CD8-positive, alpha-beta memory T cell (primary cell): ENCODE results near the gene TXNL4B. TPM values are rescaled to one million over a fixed set of nuclear protein-coding genes. Genes with fewer than 3 reads are reported as not detected.

Experiments used
- CTCF ChIA-PET: fragments of 350-600 bp; sonication (Branson Sonifier 250); formaldehyde crosslinking; loops from one replicate; lab custom pipeline; 2021; ENCODE audit warnings: antibody characterized with exemption; lab: Charles Lee
- POLR2A ChIA-PET: fragments of 350-600 bp; sonication (Branson Sonifier 250); formaldehyde crosslinking; loops from one replicate; lab custom pipeline; 2021; ENCODE audit warnings: antibody characterized with exemption; lab: Charles Lee
- DNase-seq, 5 donors: peaks; one replicate each; pipeline versions ENCODE4 v3.0.0 to v3.0.0-alpha.2; 2020 to 2022; ENCODE audit warnings: mixed read lengths in 1 of 5
- H3K27ac ChIP-seq: one replicate; pipeline ENCODE4 v1.7.0; 2013; ENCODE audit warnings: low read depth, mild to moderate bottlenecking, low read length, moderate library complexity
- H3K27me3 ChIP-seq: 2 replicates; pipeline ENCODE4 v1.7.0; 2013; ENCODE audit warnings: low read length, mild to moderate bottlenecking; ENCODE audit not compliant: insufficient read depth, poor library complexity, severe bottlenecking
- H3K36me3 ChIP-seq: 2 replicates; pipeline ENCODE4 v1.7.0; 2013; ENCODE audit warnings: mild to moderate bottlenecking, low read length, moderate library complexity; ENCODE audit not compliant: insufficient read depth
- H3K4me1 ChIP-seq: 2 replicates; pipeline ENCODE4 v1.7.0; 2013; ENCODE audit warnings: mild to moderate bottlenecking, low read length, moderate library complexity; ENCODE audit not compliant: insufficient read depth
- H3K4me3 ChIP-seq: 2 replicates; pipeline ENCODE4 v1.7.0; 2013; ENCODE audit warnings: mild to moderate bottlenecking, low read length
- H3K9me3 ChIP-seq: 2 replicates; pipeline ENCODE4 v1.7.0; 2013; ENCODE audit warnings: mild to moderate bottlenecking, low read length
- H3K27ac Mint-ChIP-seq, 8 donors: one replicate each; pipeline ENCODE4 v1.8.0; 2020 to 2021; ENCODE audit warnings: mixed read lengths in 8 of 8, mild to moderate bottlenecking in 6 of 8, inconsistent platforms in 3 of 8, moderate library complexity in 3 of 8
- H3K27me3 Mint-ChIP-seq, 2 donors: one replicate each; pipeline ENCODE4 v1.8.0; 2020 to 2021; ENCODE audit warnings: mixed read lengths in 2 of 2, mild to moderate bottlenecking in 1 of 2, moderate library complexity in 1 of 2
- H3K36me3 Mint-ChIP-seq, 3 donors: one replicate each; pipeline ENCODE4 v1.8.0; 2020 to 2021; ENCODE audit warnings: mixed read lengths in 3 of 3, inconsistent platforms in 1 of 3, mild to moderate bottlenecking in 1 of 3
- H3K4me1 Mint-ChIP-seq, 3 donors: one replicate each; pipeline ENCODE4 v1.8.0; 2020 to 2021; ENCODE audit warnings: mixed read lengths in 3 of 3, inconsistent platforms in 1 of 3, mild to moderate bottlenecking in 1 of 3
- H3K4me3 Mint-ChIP-seq, 7 donors: one replicate each; pipeline ENCODE4 v1.8.0; 2020 to 2021; ENCODE audit warnings: mixed read lengths in 7 of 7, mild to moderate bottlenecking in 6 of 7, moderate library complexity in 4 of 7, inconsistent platforms in 2 of 7
- H3K9me3 Mint-ChIP-seq, 5 donors: one replicate each; pipeline ENCODE4 v1.8.0; 2020 to 2022; ENCODE audit warnings: mixed read lengths in 5 of 5, mild to moderate bottlenecking in 3 of 5, moderate library complexity in 2 of 5, inconsistent platforms in 1 of 5
- polyA plus RNA-seq: library from polyadenylated mRNA; unstranded; fragments of 300-500 nt; fragmentation: Illumina TruSeq; gene quantifications from one replicate; pipeline ENCODE4 v1.2.3, GENCODE V29; 2021
- total RNA-seq, 2 experiments: library from RNA; stranded (reverse); gene quantifications; one replicate each; pipeline ENCODE4 v1.2.3, GENCODE V29; 2021

TXNL4B gene
- total and polyA plus RNA-seq, 3 experiments from 2014 or later: 14.0 to 38.7 (median 37.9) TPM

DNA sequence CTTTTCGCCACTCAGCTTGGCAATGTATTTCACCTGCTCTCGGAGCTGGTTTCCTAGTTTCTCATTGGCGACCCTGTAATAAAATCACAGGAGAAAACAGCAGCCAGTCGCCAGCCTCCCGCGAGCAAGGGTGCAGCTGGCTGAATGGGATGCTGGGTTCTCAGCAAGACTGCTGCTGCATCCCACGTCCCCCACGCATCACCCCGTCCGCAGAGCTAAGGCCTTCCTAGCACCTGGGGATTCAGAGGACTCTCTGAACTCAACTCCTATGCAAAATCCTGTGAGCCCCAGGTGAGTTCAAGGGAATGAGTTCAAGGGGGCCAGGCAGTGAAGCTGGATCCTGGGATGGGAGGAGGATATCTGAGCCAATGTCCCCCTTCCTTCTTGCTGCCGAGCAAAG is 29.5 kb upstream of the TXNL4B start:
- Histone ChIP-seq H3K4me1 (no peaks in the 10 kb centered on the region), H3K9me3 (no peaks in the 10 kb centered on the region), H3K4me3 (no peak overlapping the region), H3K27me3 (no peaks in the 10 kb centered on the region), H3K36me3 (no peaks in the 10 kb centered on the region), H3K27ac (no peak overlapping the region)
- DNase-seq: no peak
- Mint-ChIP-seq H3K27me3 (no peaks in the 10 kb centered on the region), H3K27ac (peak overlapping the region in 1 of 8 donors; percentile 60), H3K9me3 (no peaks in the 10 kb centered on the region), H3K4me1 (peaks cover 0 to 3% (median 0%) of the 10 kb centered on the region in 3 donors), H3K4me3 (no peak overlapping the region), H3K36me3 (no peaks in the 10 kb centered on the region)
- POLR2A ChIA-PET: no interaction called here
- CTCF ChIA-PET: no interaction called here

DNA sequence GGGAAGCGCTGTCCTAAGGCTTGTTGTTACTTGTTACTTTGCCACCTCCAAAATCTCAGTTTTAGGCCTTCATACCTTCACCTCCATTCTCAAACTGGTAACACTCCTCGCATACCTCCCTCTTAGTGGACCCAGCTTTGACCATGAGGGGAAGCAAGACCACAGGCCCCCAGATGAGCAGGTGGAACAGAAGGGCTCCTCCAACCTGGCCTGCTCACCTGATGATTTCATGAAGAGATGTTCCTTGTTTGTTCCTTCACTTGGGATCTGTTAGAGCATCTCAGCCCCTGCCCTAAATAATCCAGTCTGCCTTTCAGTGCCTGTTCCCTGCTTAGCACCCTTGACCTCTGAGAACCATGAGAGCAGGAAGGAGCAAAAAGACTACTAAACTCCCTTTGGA is 28.9 kb upstream of the TXNL4B start:
- no peaks in the 10 kb centered on the region for H3K27me3 ChIP-seq
- H3K4me3 ChIP-seq: no peak overlapping the region
- ChIA-PET CTCF (interaction anchor here (0.6 kb wide), 1 partner anchor 1985 kb away, joined by 3 read pairs; no protein-coding TSS in a partner anchor), POLR2A (no interaction called here)
- H3K4me1 Mint-ChIP-seq: peaks cover 0 to 3% (median 0%) of the 10 kb centered on the region in 3 donors
- H3K4me1 ChIP-seq: no peaks in the 10 kb centered on the region
- no peaks in the 10 kb centered on the region for H3K36me3 ChIP-seq
- H3K27ac Mint-ChIP-seq: peak overlapping the region in 3 of 8 donors; percentile 3 to 94 (median 19)
- H3K36me3 Mint-ChIP-seq: no peaks in the 10 kb centered on the region
- H3K9me3 Mint-ChIP-seq: no peaks in the 10 kb centered on the region
- no peaks in the 10 kb centered on the region for H3K27me3 Mint-ChIP-seq
- H3K27ac ChIP-seq: no peak overlapping the region
- H3K9me3 ChIP-seq: no peaks in the 10 kb centered on the region
- no peak for DNase-seq
- H3K4me3 Mint-ChIP-seq: no peak overlapping the region

DNA sequence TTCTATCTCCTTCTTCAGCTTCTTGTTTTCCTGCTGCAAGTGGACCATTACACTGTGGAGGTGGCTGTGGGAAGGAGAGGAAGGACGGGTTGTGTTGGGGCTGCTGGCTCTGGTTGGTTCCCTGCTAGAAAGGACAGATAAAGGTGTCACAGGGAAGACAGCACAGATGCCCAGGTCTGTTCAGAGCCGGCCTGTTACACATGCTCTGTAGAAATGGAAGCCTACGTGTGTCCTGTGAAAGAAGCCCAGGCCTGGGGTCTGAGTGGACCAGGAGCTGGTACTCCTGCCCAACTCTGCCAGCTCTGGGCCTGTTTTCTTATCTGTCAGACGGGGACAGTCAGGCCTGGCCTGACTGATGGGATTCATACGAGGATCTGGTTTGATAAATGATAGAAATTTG is 26.6 kb upstream of the TXNL4B start:
- Histone ChIP-seq H3K36me3 (no peaks in the 10 kb centered on the region), H3K27ac (no peak overlapping the region), H3K27me3 (no peaks in the 10 kb centered on the region), H3K4me3 (no peak overlapping the region), H3K4me1 (no peaks in the 10 kb centered on the region), H3K9me3 (no peaks in the 10 kb centered on the region)
- Mint-ChIP-seq H3K36me3 (no peaks in the 10 kb centered on the region), H3K4me3 (no peak overlapping the region), H3K4me1 (peaks cover 0 to 3% (median 0%) of the 10 kb centered on the region in 3 donors), H3K27me3 (no peaks in the 10 kb centered on the region), H3K9me3 (no peaks in the 10 kb centered on the region), H3K27ac (no peak overlapping the region)
- no peak for DNase-seq
- ChIA-PET POLR2A (no interaction called here), CTCF (no interaction called here)

DNA sequence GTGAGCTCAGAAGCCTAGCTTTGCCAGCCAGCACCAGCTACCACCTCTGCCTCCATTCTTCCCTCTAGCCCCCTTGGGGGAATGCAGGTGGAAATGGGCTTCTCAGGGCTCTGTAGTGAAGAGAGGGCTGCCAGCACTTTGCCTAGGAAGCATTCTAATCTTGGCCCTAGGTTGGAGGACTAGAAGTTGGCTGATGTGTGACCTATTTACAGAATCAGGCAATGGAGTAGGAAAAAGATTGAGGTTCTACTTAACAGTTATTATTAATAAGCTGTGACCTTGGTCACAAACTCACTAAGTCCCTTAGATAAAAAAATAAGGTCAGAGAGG is 20.2 kb upstream of the TXNL4B start:
- peaks cover 4 to 51% (median 21%) of the 10 kb centered on the region in 3 donors for H3K36me3 Mint-ChIP-seq
- H3K9me3 Mint-ChIP-seq: no peaks in the 10 kb centered on the region
- no peaks in the 10 kb centered on the region for H3K4me1 Mint-ChIP-seq
- DNase-seq: no peak
- Histone ChIP-seq H3K36me3 (peaks cover 38% of the 10 kb centered on the region), H3K27me3 (no peaks in the 10 kb centered on the region), H3K9me3 (no peaks in the 10 kb centered on the region), H3K27ac (no peak overlapping the region), H3K4me3 (no peak overlapping the region), H3K4me1 (no peaks in the 10 kb centered on the region)
- H3K27me3 Mint-ChIP-seq: no peaks in the 10 kb centered on the region
- H3K27ac Mint-ChIP-seq: peak overlapping the region in 1 of 8 donors; percentile 2
- no peak overlapping the region for H3K4me3 Mint-ChIP-seq
- ChIA-PET CTCF (interaction anchor here (1.8 kb wide), 1 partner anchor 11 kb away, joined by 6 read pairs; no protein-coding TSS in a partner anchor), POLR2A (no interaction called here)

DNA sequence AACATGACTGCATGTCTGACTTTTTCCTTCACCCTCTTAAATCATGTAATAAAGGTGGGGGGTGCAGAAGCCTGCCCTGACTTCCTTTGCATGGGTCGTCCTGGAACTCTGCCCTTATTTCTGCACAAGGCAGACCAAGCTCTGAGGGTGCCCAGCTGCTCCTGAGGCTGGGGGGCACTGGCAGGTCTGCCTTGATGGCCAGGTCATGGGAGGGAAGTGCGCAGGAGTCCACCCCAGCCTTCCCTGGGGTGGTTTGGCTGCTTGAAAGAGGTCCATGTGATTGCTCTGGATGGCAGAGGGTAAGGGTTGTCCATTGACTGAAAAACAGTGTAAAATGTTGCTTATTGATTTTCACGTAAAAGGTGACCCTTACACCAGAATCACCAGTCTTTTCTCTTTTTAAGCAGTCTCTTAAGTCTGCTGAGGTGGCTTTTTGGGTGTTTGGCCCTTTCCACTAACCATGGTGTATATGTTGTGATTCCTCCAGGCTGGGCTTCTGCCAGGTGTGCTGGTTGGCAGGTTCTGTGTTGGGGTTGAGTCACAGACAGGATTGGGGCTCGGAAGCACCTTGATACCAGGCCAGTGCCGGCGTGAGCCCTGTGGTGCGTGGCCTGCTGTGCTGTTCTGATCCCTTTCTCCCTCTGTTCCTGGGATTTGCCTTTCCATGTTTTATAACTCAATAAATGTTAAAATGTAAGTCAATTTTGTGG is 19.6 kb upstream of the TXNL4B start:
- CTCF ChIA-PET: interaction anchor here (1.8 kb wide), 1 partner anchor 12 kb away, joined by 6 read pairs; no protein-coding TSS in a partner anchor
- Histone ChIP-seq H3K27ac (no peak overlapping the region), H3K27me3 (no peaks in the 10 kb centered on the region), H3K36me3 (peaks cover 43% of the 10 kb centered on the region), H3K4me3 (no peak overlapping the region), H3K9me3 (no peaks in the 10 kb centered on the region), H3K4me1 (no peaks in the 10 kb centered on the region)
- H3K9me3 Mint-ChIP-seq: no peaks in the 10 kb centered on the region
- no peak overlapping the region for H3K4me3 Mint-ChIP-seq
- POLR2A ChIA-PET: no interaction called here
- no peak for DNase-seq
- H3K36me3 Mint-ChIP-seq: peaks cover 4 to 56% (median 23%) of the 10 kb centered on the region in 3 donors
- H3K4me1 Mint-ChIP-seq: no peaks in the 10 kb centered on the region
- no peaks in the 10 kb centered on the region for H3K27me3 Mint-ChIP-seq
- H3K27ac Mint-ChIP-seq: no peak overlapping the region

DNA sequence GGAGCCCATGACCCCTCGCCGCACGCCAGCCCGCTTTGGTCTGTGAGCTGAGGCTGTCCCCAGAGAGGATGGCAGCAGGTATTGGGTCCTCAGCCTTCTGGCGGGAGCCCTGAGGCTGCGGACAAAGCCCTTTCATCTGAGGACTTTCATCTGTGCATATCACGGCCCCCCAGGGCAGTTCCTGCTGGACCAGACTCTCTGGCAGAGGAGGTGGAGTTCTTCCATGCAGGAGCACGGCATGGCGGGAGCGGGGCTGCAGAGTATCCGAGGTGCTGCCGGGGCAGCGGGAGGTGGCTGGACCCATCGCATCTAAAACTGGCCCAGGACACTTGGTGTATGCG is 19.0 kb upstream of the TXNL4B start:
- no peaks in the 10 kb centered on the region for H3K9me3 Mint-ChIP-seq
- H3K4me3 Mint-ChIP-seq: no peak overlapping the region
- no peaks in the 10 kb centered on the region for H3K9me3 ChIP-seq
- peaks cover 6 to 62% (median 27%) of the 10 kb centered on the region in 3 donors for H3K36me3 Mint-ChIP-seq
- H3K27me3 Mint-ChIP-seq: no peaks in the 10 kb centered on the region
- H3K27ac ChIP-seq: no peak overlapping the region
- peaks cover 45% of the 10 kb centered on the region for H3K36me3 ChIP-seq
- CTCF ChIA-PET: interaction anchor here (1.8 kb wide), 1 partner anchor 12 kb away, joined by 6 read pairs; no protein-coding TSS in a partner anchor
- H3K4me1 Mint-ChIP-seq: no peaks in the 10 kb centered on the region
- no peak overlapping the region for H3K4me3 ChIP-seq
- POLR2A ChIA-PET: no interaction called here
- no peaks in the 10 kb centered on the region for H3K4me1 ChIP-seq
- H3K27ac Mint-ChIP-seq: no peak overlapping the region
- no peaks in the 10 kb centered on the region for H3K27me3 ChIP-seq
- DNase-seq: no peak

DNA sequence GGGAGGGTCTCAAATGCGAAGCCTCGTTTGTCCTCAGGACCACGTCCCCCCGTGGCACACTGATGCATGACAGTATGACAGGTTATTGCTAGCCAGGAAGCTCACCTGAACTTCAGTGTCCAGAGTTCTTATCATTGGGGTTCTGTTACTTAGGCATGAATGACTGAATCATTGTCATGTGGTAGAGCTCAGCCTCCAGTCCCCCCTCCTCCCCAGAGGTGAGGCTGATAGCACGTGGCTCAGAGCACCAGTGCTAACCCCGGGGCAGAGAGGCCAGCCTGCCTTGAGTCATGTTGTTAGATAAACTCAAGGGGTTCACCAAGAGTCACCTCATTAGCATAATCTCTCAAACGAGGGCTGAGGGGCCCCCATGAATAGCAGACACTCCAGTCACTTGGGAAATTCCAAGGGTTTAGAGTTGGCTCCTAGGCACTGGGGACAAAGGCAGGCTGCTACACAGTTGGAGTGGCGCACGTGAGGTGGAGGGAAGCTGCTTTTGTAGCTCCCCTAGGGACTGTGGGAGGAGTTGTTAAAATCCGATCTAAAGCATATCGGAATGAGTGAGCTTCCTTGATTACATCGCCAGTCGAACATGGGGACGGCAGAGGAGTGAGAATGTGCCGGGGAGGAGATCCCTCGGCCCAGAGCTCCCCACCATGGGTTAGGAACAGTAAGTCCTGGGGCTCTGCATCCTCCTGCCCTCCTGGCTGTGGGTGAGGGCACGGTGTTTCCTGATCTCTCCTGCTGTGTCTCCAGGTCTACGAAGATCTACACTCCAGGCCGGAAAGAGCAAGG is 18.4 kb upstream of the TXNL4B start:
- Mint-ChIP-seq H3K9me3 (no peaks in the 10 kb centered on the region), H3K4me3 (no peak overlapping the region), H3K27me3 (no peaks in the 10 kb centered on the region), H3K36me3 (peaks cover 8 to 68% (median 27%) of the 10 kb centered on the region in 3 donors), H3K27ac (peak overlapping the region in 1 of 8 donors; percentile 79), H3K4me1 (no peaks in the 10 kb centered on the region)
- Histone ChIP-seq H3K4me1 (no peaks in the 10 kb centered on the region), H3K36me3 (peaks cover 45% of the 10 kb centered on the region), H3K27me3 (no peaks in the 10 kb centered on the region), H3K4me3 (no peak overlapping the region), H3K9me3 (no peaks in the 10 kb centered on the region), H3K27ac (no peak overlapping the region)
- no peak for DNase-seq
- CTCF ChIA-PET: no interaction called here
- POLR2A ChIA-PET: no interaction called here
